HG03571 (cell line): Measurements from ENCODE around the gene PPEF1.

Experiments used
- ATAC-seq: cut with Tn5 transposase; IDR thresholded peaks from one replicate; pipeline ENCODE4 v1.9.1; 2021; ENCODE audit not compliant: unreplicated experiment

PPEF1 gene, protein sequence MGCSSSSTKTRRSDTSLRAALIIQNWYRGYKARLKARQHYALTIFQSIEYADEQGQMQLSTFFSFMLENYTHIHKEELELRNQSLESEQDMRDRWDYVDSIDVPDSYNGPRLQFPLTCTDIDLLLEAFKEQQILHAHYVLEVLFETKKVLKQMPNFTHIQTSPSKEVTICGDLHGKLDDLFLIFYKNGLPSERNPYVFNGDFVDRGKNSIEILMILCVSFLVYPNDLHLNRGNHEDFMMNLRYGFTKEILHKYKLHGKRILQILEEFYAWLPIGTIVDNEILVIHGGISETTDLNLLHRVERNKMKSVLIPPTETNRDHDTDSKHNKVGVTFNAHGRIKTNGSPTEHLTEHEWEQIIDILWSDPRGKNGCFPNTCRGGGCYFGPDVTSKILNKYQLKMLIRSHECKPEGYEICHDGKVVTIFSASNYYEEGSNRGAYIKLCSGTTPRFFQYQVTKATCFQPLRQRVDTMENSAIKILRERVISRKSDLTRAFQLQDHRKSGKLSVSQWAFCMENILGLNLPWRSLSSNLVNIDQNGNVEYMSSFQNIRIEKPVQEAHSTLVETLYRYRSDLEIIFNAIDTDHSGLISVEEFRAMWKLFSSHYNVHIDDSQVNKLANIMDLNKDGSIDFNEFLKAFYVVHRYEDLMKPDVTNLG

DNA sequence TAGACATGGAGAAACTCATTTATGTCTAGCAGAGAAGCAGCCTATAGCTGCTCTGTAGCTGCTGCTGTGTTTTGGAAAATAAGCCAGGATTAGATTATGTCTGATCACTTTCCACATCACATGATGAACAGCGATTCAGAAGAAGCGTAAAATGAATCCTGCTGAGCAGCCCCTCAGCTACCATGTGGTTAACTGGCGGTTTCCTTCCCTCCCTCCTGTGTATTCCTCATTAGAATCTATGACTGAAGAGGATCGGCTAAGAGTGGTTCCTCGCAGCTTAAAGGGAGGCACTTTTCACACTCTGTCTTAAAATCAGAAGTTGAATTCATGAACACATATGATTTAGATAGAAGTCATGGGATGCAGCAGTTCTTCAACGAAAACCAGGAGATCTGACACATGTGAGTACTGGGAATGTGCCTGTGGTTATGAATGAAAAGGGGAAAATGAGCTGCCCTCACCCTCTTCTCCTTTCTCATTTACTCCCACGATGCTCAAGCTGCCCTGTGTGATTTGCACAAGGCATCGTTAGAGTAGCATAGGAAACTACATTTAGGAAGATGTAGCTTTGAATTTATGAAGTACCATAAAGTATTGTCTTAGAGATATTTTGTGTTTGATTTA lies at the start of gene PPEF1:
Gene PPEF1 (plus strand): TSS at position 220 of the 624 bp plus-strand sequence. CDS start 136 bp downstream, at position 356.
- ATAC-seq: no peak

DNA sequence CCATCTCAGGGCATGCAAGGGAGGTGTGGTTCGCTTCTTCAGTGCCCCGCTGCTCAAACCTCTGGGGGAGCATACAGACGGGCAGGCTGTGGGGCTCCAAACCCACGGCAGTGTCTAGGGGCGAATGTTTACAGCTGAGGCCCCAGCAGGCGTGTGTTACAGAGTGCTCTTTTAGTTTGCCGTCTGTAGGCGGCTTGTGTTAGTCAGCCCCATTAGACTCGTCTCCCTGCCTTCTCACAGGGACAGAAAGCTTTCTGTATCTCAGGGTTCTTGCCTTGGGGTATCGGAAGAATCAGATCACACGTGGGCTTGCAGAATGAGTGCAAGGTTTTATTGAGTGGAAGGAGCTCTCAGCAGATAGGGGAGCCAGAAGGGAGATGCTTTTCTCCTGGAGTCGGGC lies 46.2 kb upstream of the PPEF1 start:
- no peak for ATAC-seq

DNA sequence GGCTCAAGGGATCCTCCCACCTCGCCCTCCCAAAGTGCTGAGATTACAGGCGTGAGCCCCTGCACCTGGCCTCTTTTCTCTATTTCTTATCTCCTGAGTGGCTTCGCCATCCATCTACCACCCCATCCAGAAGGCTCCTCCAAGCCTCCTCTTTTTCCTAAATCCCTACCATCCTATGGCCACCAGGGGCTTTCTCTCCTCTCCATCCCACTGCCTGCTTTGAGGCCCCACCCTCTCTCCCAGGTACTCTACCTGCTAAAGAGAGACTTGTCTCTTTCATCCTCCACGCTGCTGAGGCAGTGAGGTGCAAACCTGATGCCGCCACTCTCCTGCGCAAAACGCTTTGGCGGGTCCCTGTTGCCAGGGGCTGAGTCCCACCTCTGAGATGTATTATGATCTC lies 42.5 kb upstream of the PPEF1 start:
- ATAC-seq: no peak

DNA sequence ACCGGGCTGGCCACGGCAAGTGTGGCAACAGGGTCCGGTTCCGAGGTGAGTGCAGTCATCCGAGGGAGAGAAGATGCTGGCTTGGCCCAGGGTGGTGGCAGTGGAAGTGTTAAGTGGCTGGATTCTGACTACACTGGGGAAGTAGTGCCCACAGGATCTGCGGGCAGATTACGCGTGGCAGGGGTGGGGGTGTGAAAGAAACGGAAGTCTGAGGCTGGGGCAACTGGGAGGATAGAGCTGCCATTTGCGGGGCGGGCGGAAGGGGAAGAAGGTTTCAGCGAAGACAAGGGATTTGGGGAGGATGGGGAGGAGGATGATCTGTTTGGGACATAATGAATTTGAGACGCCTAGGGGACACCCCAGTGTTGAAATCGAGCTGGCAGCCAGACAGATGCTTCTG lies 40.8 kb upstream of the PPEF1 start:
- ATAC-seq: no peak

DNA sequence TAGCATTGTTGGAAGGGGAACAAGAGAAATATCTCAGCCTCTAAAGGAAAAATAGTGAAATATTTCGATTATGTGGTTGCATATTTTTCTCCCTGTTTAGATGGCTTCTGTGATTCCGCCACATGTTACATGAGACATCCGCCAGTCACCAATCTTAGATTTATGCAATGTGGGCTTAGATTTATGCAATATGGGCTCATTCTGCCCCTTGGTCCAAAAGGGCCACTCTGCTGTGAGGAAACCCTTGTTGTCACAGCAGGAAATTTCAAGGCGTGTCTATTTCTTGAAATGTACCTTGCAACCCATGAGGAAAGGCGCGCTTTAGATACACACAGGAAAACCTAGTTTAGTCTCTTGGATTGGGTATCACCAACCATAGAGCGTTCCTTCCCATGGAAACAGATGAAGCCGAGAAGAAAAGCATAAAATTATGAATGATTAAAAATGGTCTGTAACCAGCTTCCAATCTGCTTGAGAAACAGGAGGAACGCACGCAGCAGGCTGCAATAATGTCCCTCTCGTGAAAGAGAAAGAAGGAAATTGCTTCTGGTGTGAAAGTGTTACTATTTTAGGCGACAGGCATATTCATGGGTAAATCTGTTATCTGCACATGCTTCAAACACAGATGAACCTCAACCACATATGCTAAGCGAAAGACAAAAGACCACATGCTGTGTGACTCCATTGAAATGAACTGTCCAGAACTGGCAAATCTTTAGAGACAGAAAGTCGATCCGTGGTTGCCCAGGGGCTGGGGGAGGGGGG lies 39.2 kb upstream of the PPEF1 start:
- no peak for ATAC-seq

DNA sequence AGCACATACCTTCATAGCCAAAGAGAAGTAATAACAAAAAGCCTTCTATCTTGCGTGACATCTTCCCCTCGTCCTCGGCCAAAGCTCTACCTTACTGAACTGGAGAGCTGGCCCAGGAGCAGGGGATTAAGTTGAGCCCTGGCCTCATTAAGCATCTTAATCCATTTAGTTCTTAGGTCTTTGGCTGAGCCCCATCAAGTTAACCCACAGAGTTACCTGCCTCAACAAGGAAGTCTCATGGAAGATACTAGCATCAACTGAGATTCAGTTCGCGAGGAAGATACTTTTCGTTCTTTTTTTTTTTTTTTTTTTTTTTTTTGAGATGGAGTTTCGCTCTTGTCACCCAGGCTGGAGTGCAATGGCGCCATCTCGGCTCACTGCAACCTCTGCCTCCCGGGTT lies 35.4 kb upstream of the PPEF1 start, which contains the start of gene RS1:
Gene RS1 (minus strand): TSS at position 101 of the 400 bp plus-strand sequence. CDS start 40 bp downstream, at position 61.
- no peak for ATAC-seq

DNA sequence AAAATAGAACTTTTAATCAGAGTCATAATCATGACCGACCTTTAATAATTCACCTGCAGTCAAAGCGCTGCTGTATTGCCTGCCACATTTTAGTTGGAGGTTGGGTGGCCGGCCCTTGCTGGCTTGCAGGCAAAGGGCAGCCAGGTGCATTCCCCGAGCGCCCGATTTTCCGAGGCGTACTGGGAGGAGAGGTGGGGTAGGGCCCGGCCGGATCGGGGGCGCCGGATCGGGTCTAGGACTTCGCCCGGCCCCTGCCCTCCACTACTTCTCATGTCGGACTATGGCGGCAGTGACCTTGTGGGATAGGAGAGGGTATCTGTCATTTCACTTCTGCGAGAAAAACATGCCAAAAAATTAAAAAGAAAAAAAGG lies 33.0 kb upstream of the PPEF1 start:
- peak; percentile 34 for ATAC-seq

DNA sequence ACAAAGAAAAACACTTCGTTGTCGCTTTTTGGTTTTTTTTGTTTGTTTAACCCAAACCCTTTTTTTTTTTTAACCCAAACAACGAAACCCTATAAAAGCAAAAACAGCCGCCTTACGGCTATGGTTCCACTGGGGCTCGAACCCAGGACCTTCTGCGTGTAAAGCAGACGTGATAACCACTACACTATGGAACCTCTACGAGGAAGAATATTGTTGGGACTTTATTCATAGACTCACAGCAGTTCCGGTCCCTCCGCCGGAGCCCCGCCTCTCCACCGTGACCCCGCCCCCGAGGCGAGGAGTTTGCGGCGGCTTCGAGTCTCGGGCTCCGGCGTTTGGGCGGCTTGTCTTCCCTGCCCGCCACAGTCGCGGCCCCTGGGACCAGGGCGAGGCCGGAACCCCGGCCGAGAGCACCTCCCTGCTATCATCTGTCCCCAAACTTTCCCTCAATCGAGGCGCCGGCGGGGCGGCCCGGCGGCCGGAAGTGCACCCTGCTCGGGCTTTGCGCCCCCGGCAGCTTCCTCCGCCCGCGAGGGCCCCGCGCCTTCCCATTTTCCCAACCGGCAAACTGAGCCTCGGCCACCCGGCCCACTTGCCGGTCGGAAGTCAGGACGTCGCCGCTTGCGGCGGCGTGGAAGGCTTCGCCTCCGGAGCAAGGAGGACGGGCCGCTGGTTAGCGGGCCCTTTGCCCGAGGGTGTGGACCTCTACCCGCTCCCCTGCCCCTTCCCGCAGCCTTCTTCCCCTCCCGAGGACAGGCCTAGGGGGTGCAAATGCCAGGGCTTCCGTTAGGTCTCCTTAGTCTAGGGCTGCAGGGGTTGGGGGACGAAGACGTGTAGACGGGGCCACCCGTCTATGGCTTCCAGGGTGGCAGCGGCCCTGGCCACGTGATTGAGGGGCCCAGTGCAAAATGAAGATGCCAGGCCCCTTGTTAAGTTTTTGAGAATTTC lies 32.4 kb upstream of the PPEF1 start:
- ATAC-seq: peak; percentile 88

DNA sequence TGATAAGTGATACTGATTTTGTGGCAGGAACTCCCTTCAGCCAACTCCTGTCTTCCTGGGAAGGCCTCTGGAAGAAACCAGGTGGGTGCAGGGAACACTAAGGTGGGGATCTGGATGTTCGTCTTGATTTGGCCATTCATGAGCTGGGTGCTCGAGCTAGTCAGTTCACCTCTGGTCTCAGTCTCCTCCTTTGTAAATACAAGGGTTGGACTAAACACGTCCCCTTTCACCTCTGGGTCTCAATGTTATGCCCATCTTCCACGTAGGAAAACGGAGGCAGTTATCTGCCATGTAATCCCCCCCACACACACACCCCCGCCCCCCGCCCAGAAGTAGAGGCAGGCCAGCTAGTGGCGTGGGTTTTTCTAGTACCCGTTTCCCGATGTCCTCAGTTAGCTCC lies 31.4 kb upstream of the PPEF1 start:
- ATAC-seq: no peak

DNA sequence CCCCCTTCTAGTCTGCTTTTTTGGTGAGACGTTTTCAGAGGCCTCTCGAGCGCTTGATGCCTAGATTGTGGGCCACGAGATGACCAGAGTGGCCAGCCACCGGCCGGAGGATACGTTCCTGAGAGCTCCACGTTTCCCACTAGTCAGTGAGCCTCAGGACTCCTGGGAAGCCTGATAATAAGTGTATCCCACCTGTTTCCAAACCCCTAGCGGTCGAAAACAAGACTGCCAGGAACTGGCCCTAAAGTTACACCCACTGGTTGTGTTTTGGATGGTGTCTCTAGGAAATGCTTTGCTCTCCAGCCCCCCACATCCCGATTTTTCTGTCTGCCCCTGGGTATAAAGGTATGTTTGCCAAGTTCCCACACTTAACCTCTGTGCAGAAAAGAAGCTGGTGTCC lies 31.0 kb upstream of the PPEF1 start:
- ATAC-seq: no peak

DNA sequence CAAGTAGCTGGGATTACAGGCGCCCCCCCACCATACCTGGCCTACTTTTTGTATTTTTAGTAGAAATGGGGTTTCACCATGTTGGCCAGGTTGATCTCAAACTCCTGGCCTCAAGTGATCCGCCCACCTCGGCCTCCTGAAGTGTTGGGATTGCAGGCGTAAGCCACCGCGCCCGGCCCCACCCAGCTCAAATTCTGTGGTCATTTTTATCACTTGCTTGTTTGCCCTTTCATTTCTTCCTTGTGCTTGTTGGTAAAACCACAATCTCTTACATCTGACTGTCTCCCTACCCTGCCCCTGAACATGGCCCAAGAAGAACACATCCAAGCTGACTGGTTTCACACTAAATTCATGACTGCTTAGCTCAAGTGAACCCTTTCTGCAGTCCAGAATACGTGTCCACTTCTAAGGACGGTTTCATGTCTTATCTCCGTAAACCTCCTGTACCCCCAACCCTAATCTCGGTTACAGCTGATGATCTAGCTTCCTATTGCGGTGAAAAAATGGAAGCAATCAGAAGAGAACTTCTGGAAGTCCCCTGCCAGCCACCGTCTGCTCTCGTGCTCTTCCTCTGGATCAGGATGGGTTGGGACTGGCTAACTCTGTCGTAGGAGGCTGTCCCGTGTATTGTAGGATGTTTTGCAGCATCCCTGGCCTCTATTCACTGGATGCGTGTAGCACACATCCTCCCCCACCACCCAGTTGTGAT lies 30.1 kb upstream of the PPEF1 start:
- ATAC-seq: no peak

DNA sequence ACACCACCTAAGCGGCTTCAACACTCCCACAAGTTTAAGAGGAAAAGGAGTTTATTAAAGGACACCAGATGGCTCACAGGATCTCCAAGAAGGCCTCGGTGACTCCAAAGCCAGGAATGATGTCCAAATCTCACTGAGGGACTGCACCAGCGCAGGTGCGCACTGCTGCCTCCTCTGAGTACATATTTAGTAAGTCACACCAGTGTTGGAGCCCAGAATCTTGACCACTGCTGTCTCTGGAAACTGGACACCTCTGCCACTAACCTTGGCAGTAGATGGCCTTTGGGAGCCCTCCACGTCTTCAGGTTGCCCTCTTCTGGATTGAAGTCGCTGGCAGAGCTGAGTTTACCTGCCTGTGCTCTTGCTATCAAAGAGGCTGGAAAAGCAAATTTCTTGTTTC lies 25.4 kb upstream of the PPEF1 start:
- ATAC-seq: no peak

DNA sequence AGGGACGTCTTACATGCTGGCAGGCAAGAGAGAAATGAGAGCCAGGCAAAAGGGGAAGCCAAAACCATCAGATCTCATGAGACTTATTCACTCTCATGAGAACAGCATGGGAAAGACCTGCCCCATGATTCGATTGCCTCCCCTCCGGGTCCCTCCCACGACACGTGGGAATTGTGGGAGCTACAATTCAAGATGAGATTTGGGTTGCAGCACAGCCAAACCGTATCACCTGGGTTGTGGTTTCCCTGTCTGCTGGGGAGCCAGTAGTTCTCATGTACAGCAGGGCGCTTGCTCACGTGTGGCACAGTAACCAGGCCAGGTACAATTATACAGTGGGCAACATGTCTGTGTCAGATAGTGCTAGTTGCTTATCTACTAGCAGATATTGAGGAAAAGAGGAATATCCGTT lies 24.5 kb upstream of the PPEF1 start:
- no peak for ATAC-seq

DNA sequence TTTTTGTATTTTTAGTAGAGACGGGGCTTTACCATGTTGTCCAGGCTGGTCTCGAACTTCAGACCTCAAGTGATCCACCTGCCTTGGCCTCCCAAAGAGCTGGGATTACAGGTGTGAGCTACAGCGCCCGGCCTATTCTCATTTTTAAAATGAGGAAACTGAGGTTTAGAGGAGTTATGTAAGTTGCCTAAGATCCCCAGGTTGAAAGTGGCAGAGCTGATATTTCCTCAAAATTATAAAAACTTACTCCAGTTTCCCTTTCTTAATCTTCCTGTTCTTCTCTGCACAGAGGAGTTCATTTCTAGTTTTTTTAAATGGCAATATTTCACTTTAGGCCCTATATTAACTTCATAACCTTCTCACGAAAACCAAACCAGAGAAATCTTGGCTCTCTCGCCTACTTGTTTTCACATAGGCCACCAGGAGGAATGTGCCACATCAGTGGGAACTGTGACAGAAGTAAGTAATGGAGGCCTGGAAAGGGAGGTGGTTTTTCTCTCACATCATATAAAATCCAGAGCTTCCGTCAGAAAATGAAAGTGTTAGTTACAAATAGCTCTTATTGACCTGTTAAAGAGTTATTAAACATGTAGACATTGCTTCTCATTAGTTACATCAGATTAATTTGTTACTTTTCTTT lies 19.5 kb upstream of the PPEF1 start:
- no peak for ATAC-seq

DNA sequence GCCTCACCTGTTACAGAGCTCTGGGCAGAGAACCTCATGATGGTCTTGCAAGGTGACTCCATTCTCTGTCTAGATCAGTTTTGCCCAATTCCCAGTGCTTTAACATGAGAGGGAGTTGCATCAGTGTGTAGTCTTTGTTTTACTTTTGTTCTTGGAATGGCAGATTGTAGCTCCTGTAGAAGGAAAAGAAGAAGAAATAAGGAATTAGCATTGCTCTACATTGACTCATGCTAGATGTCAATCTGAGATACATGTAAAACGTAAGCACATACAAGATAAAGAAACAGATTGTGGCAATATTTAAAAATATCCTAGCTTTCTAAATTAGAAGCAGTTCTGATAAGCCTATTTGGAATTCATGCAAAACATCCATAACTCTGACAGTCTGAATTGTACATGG lies 16.0 kb upstream of the PPEF1 start:
- ATAC-seq: no peak

DNA sequence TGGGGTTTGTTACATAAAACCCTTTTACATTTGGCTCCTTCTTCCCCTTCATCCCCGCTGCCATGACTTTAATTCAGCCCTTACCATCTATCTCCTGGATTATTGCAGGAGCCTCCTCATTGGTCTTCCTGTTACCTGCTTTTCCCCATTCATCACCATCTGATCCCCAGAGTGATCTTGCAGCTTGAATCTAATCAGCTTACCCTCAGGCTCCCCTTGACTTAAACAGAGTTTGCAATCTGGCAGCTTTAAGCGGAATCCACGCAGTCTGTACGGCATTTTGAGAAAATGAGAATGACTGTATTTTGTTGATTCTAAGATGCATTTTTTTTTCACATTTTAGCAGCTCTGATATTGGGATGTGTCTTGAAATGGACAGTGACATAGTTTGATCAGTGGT lies 14.9 kb upstream of the PPEF1 start:
- ATAC-seq: no peak

DNA sequence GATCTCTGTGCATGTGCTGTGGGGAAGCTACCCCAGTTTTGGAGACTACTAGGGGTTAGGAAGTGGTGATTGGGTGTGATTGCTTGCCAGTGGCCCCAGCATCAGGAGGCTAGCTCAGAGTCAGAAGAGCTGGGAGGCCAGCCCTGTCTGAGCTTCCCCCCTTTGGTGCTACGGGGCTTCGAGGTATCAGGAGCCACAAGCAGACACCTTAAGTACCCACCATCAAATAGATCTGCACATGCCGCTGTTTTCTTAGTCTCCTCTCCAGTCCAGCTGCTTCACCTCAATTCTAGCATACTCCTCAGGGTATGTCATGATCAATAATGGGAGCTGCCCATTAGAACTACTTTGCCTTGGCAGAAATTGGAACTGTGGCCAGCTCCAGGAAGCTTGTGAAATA lies 10.8 kb upstream of the PPEF1 start:
- ATAC-seq: no peak

DNA sequence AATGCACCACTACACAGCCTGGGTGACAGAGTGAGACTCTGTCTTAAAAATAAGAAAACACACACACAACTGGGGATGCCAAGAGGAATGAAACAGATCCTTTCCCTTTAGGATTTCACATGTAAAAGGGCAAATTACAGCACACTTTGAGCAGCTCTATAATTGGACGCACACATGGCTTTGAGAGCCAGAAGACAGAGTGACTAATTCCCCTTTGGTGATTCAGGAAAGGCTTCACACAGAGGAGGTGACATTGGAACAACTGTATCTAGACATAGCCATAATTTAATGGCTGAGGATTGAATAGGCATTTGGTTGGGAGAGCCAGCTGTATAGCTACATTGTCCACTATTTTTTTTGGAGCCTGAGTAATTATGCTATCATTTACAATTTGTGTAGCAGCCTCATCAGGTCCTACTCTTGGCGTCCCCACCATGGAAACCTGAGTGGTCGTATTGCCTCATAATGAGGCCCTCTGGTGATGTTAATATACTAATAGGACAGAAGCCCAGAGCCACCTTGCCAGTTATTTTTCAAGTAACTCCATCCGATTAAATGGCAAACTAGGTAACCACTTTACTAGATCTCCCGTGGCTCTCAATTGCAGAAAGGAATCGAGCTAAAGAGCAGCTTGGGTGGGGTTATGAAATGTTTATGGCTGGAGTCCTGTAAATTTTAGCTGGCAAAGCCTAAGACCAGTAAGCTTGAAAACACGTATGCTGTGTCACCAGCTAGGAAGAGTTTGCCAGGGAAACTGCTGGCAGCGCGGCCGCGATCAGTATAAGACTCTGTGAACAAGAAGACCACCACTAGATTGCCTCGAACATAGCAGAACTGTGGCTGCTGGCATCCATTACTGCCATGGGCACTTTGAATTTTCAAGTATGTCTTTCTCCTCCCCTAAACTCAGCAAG lies 8.5 kb upstream of the PPEF1 start:
- ATAC-seq: no peak
